Gastroesophageal sphincter (tissue), 4 donors: ENCODE measurements around the gene FAAP20. TPM values are rescaled to one million over a fixed set of nuclear protein-coding genes. Genes with fewer than 3 reads are reported as not detected.

ENCODE experiments used
- ATAC-seq: fragments of 150-250 bp; one replicate; pipeline ENCODE4 v1.9.1; 2016; ENCODE audit warnings: mild to moderate bottlenecking, moderate library complexity
- H3K27ac ChIP-seq, 4 donors: fragments of 200-600 bp; sonication (generic) in 3 of 4; 1 replicate in 3 of 4; 2 replicates in 1 of 4; pipeline ENCODE4 v1.5.1; 2016 to 2019
- H3K27me3 ChIP-seq: fragments of 200-600 bp; sonication (generic); one replicate; pipeline ENCODE4 v1.5.1; 2019
- H3K36me3 ChIP-seq, 2 donors: fragments of 200-600 bp; sonication (generic); one replicate each; pipeline ENCODE4 v1.5.1; 2019; ENCODE audit warnings: control low read depth in 1 of 2
- H3K4me1 ChIP-seq, 3 donors: fragments of 200-600 bp; sonication (generic); 1 replicate in 2 of 3; 2 replicates in 1 of 3; pipeline ENCODE4 v1.5.1; 2016 to 2019; ENCODE audit warnings: control low read depth in 2 of 3
- H3K4me3 ChIP-seq, 2 donors: fragments of 200-600 bp; sonication (generic); one replicate each; pipeline ENCODE4 v1.5.1; 2019; ENCODE audit warnings: mild to moderate bottlenecking in 1 of 2, moderate library complexity in 1 of 2
- H3K9me3 ChIP-seq, 3 donors: fragments of 200-600 bp; sonication (generic); one replicate each; pipeline ENCODE4 v1.5.1; 2017 to 2019; ENCODE audit warnings: control low read depth in 2 of 3
- EP300 ChIP-seq: sonication (generic); formaldehyde crosslinking; IDR thresholded peaks from one replicate; pipeline ENCODE4 v1.6.1; 2017; ENCODE audit warnings: antibody characterized with exemption, mild to moderate bottlenecking
- POLR2A ChIP-seq, 2 donors: fragments of 450-650 bp; IDR thresholded peaks; one replicate each; pipeline ENCODE4 v1.6.1; 2017; ENCODE audit warnings: antibody characterized with exemption in 2 of 2, mild to moderate bottlenecking in 2 of 2, moderate library complexity in 1 of 2
- POLR2AphosphoS5 ChIP-seq: sonication (generic); formaldehyde crosslinking; IDR thresholded peaks from one replicate; pipeline ENCODE4 v1.6.1; 2017; ENCODE audit warnings: antibody characterized with exemption
- WGBS, 2 donors: methylation state at CpG; one replicate each; pipeline ENCODE4 v1.1.5; 2018; ENCODE audit warnings: low coverage in 1 of 2; 5-methylcytosine and 5-hydroxymethylcytosine counted together
- total RNA-seq, 4 donors: library from RNA; depleted of rRNA; stranded (reverse); fragments of >200 nt; gene quantifications; one replicate each; pipeline ENCODE4 v1.1.0, GENCODE V29; 2016
- TF ChIP-seq, protein P1 (sequence below), 4 experiments: fragments of 200-600 bp in 2 of 4; fragments of 450-650 bp in 2 of 4; sonication (generic) in 1 of 4; IDR thresholded peaks; one replicate each; pipeline ENCODE4 v1.5.1; 2017 to 2019; ENCODE audit warnings: antibody characterized with exemption in 4 of 4, mild to moderate bottlenecking in 2 of 4, moderate library complexity in 2 of 4

Gene FAAP20
- total RNA-seq, 4 donors from 2014 or later: 25.8 to 51.1 (median 43.3) TPM

- peak overlapping the region; percentile 31 to 54 for H3K4me3 ChIP-seq
- WGBS, 2 donors: 0% methylated on average over 1 of the region's 24 CpGs; no CpG with 5 or more reads in 1 of the 2 donors
Observed at GRCh38 chr1:2199042-2199810, 4.7 kb upstream of the FAAP20 start.

DNA sequence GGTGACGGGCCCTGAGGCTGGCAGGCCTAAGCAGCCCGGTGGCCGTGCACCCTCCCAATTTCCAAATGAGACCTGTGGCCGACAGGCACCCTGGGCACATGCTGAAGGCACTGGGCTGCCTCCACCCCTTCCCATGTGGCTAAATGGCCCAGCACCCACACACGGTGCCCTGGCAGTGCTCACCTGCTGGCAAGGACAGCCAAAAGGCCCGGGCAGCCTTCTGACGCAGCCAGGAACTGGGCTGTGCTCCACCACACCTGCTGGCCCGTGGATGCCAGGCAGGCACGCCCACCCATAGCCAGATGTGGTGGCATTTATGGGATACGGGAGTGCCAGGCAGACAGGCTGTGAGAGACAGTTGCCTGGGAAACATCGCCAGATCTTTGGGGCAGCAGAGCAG is 4.0 kb upstream of the FAAP20 start:
- Histone ChIP-seq H3K4me1 (peaks cover 0 to 64% (median 37%) of the 10 kb centered on the region in 3 donors), H3K36me3 (no peaks in the 10 kb centered on the region), H3K27me3 (no peaks in the 10 kb centered on the region), H3K27ac (peak overlapping the region; percentile 67 to 99 (median 90)), H3K9me3 (no peaks in the 10 kb centered on the region), H3K4me3 (peak overlapping the region in 1 of 2 donors; percentile 54)
- WGBS, 2 donors: 88% methylated on average over 3 of the region's 11 CpGs; no CpG with 5 or more reads in 1 of the 2 donors
- TF ChIP-seq POLR2AphosphoS5 (no peak), EP300 (no peak), POLR2A (IDR thresholded peaks at IDR 0.05) (no peak)
- TF ChIP-seq, protein P1, sequence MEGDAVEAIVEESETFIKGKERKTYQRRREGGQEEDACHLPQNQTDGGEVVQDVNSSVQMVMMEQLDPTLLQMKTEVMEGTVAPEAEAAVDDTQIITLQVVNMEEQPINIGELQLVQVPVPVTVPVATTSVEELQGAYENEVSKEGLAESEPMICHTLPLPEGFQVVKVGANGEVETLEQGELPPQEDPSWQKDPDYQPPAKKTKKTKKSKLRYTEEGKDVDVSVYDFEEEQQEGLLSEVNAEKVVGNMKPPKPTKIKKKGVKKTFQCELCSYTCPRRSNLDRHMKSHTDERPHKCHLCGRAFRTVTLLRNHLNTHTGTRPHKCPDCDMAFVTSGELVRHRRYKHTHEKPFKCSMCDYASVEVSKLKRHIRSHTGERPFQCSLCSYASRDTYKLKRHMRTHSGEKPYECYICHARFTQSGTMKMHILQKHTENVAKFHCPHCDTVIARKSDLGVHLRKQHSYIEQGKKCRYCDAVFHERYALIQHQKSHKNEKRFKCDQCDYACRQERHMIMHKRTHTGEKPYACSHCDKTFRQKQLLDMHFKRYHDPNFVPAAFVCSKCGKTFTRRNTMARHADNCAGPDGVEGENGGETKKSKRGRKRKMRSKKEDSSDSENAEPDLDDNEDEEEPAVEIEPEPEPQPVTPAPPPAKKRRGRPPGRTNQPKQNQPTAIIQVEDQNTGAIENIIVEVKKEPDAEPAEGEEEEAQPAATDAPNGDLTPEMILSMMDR (IDR thresholded peaks at IDR 0.05): no peak
- no peak for ATAC-seq

More at GRCh38 chr1:2199042-2199810, 4.7 kb upstream of the FAAP20 start:
- no peaks in the 10 kb centered on the region for H3K36me3 ChIP-seq
- TF ChIP-seq POLR2AphosphoS5: peak; percentile 90
- TF ChIP-seq, protein P1 (IDR thresholded peaks at IDR 0.05): no peak
- TF ChIP-seq POLR2A (IDR thresholded peaks at IDR 0.05): peak; percentile 73 to 80
- peak overlapping the region; percentile 67 to 99 (median 90) for H3K27ac ChIP-seq
- ATAC-seq: peak; percentile 90
- peaks cover 0 to 64% (median 39%) of the 10 kb centered on the region in 3 donors for H3K4me1 ChIP-seq
- no peaks in the 10 kb centered on the region for H3K27me3 ChIP-seq
- H3K9me3 ChIP-seq: no peaks in the 10 kb centered on the region

DNA sequence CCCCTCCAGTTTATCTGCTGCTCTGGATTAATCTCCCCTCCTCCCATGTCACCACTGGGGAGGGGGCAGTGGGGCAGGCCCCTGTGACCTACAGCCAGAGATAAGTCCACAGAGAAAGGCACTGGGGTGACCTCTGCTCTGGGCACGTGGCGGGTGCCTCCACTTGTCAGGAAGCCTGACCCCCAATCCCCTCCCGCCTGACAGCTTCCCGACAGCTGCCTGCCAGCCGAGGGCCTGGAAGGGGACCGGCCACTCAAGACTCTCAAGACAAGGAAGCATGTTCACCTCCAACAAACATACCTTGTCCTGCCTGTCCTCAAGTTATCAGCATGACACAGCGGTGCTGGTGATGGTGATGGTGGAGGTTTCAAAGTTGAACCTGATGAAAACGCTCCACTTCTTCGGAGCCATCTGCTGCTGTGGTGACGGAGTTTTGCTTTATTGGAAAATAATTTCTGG is 3.2 kb upstream of the FAAP20 start:
- H3K4me1 ChIP-seq: peaks cover 0 to 64% (median 42%) of the 10 kb centered on the region in 3 donors
- H3K4me3 ChIP-seq: no peak overlapping the region
- H3K9me3 ChIP-seq: no peaks in the 10 kb centered on the region
- H3K27me3 ChIP-seq: no peaks in the 10 kb centered on the region
- no peak for TF ChIP-seq EP300
- TF ChIP-seq POLR2A (IDR thresholded peaks at IDR 0.05): no peak
- TF ChIP-seq, protein P1 (IDR thresholded peaks at IDR 0.05): no peak
- TF ChIP-seq POLR2AphosphoS5: no peak
- no peaks in the 10 kb centered on the region for H3K36me3 ChIP-seq
- H3K27ac ChIP-seq: peak overlapping the region in 3 of 4 donors; percentile 85 to 99 (median 94)
- ATAC-seq: no peak
- 54% methylated on average over 6 of the region's 10 CpGs; no CpG with 5 or more reads in 1 of the 2 donors for WGBS, 2 donors

DNA sequence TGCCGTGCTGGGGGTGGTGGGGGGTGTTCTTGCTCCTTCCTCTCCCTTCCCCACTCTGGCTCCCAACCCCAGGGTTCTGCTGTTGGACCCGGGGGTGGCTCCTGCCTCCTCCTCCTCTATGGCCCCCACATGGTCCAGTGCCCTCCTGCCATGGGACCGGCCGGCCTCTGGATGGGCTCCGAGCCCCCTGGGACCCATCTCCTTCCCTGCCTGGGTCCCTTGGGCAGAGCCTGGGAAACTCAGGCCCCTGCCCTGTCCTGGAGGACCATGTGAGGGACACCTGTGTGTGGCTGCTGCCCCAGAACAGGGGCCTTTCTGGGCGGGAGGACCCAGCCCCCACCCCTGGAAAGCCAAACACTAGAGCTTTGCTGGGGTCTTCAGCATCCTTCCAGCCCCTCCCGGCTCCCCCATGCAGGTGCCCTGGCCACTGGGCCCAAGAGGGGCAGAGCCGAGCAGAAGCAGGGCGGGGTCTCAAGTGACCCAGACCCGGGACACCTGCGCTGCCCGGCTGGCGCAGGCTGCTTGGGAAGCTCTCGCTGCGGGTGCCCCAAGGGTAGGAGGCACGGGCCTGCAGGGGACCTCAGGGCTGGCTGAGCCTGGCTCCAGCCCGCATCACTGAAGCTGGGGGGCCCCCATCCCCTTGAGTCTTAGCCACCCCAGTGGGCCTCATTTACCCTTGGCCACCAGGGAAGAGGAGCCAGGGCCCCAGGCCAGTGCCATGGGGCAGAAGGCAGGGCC is 2.5 kb upstream of the FAAP20 start:
- no peaks in the 10 kb centered on the region for H3K36me3 ChIP-seq
- ATAC-seq: no peak
- no peaks in the 10 kb centered on the region for H3K27me3 ChIP-seq
- no peaks in the 10 kb centered on the region for H3K9me3 ChIP-seq
- TF ChIP-seq POLR2A (IDR thresholded peaks at IDR 0.05) (no peak), POLR2AphosphoS5 (no peak), EP300 (no peak)
- TF ChIP-seq, protein P1 (IDR thresholded peaks at IDR 0.05): no peak
- WGBS, 2 donors: 25 to 50% methylated on average over 1 of the region's 17 CpGs
- H3K4me3 ChIP-seq: no peak overlapping the region
- H3K4me1 ChIP-seq: peaks cover 0 to 68% (median 48%) of the 10 kb centered on the region in 3 donors
- H3K27ac ChIP-seq: peak overlapping the region in 3 of 4 donors; percentile 85 to 99 (median 94)
